Pons (tissue), 1 donor: Measurements from ENCODE around the gene APOL3.
"Not testable (repeated sequence)": the region's sequence is repeated elsewhere in the genome, so short reads cannot be mapped to it uniquely, and the experiment has no call there.

Source experiments
- DNase-seq: peaks from one replicate; pipeline ENCODE4 v3.0.0-alpha.2; 2016; ENCODE audit warnings: low spot score

APOL3 gene

DNA sequence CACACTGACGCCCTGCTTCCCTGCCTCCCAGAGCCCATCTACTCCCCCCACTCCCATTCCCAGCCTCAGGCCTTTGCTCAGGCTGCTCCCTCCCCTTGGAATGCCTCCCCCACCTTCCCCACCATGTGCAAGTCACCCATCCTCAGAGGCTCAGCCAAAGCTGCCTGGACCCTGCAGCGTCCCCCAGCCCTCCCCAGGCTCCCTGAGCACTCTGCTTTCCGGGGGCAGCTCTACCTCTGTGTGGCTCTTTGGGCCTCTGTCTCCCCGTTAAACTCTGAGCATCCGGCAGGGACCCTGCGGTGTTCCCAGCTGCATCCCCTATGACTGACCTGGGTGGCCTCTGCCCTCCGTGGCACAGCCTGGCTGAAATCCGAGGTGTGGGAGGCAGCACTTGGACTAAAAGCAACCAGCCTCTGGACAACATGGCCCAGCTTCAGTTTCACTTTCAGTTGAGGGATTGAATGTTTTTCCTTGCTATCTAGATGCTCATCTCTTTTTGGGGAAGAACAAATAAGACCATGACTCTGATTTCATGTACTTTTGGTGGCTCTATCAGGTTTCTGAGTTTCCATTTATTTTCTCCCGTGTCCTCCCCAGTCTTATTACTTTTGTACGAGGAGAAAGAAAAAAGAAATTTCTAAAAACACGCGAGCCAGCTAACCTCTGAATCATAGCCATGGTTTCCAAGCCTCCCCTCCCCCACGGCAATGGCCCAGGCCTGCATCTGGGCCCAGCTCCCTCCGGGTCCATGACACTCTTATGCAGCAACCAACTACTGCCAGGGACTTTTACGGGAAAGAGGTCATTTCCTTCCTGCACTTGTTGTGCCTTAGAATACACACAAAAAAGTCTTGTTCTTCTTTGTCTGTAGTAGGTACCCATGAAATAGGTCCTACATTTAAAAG, 3.8 kb downstream of the APOL3 start:
- DNase-seq, result peak; percentile 84

DNA sequence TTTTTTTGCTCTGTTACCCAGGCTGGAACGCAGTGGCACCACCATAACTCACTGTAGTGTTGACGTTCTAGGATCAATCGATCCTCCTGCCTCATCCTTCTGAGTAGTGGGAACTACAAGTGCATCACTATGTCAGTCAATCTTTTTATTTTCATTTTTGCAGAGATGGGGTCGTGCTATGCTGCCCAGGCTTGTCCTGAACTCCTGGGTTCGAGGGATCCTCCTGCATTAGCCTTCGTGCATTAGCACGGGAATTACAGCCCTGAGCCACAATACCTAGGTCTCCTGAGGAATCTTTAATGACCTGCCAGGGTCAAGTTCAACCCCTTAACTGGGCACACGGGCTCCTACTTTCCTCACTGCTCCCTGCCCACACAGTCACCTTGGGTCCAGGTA, 4.4 kb downstream of the APOL3 start:
- no peak for DNase-seq

DNA sequence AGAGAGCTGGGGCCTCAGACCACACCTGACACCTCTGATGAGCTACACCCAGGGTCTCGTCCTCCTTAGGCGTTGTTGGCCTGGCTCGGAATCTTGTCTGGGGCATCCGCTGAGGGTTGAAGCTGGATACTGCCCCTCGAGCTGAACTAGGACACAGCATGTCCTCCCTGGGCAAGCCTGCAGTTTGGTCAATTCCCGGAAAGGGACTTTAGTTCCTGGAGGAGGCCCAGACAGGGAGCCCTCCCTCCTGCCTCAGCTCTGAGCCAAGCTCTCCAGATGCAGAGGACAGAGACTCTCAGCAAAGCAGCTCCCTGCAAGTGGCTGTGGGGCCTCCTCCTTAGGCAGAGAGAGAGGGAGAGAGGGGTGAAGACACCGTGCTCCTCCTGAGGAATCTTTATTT, 4.9 kb downstream of the APOL3 start:
- peak; percentile 36 for DNase-seq

DNA sequence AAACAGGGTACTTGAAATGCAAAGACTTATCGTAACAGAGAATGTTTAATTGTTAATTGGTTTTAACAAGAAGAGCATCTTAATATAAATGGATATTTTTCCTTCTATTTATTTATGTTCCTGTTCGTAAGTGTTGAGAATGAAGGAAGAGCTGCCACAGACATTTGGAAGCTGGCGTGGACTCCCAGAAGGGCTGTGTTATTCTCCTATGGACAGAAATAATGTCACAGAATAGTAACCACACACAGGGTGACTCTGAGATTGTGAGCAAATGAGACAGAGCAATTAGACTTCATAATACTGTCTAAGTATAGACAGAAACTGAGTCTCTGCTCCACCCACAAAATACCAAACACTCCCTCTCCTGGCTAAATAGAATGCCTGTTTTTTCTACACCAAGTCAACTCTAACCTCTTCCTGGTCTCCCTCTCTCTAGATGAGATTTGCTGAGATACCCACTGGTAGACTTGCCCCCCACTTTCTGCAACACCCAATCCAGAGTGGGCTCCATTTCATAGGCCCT, 6.1 kb downstream of the APOL3 start:
- DNase-seq, result no peak

DNA sequence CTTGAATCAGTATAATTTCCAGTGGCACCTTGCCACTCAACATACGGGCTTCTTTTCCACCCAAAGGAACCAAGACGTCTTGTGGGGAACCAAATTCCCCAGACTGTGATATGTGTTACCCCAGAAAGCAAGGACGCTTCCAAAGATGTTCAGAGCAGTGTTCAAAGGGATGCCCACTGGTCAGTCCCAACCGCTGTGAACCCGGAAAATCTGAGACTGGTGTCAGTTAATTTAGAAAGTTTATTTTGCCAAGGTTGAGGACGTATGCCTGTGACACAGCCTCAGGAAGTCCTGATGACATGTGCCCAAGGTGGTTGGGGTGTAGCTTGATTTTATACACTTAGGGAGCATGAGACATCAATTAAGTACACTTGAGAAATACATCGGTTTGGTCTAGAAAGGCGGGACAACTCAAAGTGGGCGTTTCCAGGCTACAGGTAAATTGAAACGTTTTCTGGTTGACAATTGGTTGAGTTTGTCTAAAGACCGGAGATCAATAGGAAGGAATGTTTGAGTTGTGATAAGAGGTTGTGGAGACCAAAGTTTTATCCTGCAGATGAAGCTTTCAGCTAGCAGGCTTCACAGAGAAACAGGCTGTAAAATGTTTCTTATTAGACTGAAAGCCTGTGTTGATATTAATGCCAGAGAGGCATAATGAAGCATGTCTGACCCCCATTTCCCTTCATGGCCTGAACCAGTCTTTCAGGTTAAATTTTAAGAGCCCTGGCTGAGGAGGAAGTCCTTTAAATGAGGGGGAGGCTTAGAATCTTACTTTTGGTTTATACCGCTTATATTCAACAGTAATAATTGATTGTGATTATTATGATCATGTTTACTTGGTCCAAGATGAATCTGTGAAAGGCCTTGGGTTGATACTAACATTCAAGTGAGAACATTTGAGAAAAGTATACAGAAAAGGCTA, 6.8 kb downstream of the APOL3 start:
- DNase-seq, result no peak

DNA sequence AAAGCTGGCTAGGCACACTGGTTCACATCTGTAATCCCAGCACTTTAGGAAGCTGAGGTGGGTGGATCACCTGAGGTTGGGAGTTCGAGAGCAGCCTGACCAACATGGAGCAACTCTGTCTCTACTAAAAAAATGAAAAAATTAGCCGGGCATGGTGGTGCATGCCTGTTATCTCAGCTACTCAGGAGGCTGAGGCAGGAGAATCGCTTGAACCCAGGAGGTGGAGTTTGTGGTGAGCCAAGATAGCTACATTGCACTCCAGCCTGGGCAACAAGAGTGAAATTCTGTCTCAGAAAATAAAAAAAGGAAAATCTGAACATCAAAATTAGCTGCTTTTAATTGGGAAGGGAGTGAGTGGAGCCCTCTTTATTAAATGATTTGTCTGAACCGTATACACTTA, 7.7 kb downstream of the APOL3 start:
- DNase-seq, result not testable (repeated sequence)

DNA sequence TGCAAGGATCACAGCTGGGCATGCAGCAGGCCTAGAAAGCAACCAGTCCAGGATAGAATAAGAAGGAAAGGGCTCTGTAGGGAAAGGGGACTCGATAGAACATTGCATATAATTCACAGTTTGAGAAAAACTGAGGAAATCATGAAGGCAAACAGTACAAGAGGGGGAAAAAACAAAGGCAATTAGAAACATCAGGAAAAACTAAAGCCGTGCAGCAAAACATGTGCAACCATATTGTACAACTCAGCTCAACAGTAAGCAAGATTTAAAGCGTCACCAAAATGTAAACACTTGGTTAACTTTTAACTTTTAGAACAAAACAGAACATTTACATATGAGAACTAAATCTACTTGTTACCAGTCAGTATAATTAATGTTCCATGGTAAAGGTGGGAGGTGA, 8.5 kb downstream of the APOL3 start:
- no peak for DNase-seq

DNA sequence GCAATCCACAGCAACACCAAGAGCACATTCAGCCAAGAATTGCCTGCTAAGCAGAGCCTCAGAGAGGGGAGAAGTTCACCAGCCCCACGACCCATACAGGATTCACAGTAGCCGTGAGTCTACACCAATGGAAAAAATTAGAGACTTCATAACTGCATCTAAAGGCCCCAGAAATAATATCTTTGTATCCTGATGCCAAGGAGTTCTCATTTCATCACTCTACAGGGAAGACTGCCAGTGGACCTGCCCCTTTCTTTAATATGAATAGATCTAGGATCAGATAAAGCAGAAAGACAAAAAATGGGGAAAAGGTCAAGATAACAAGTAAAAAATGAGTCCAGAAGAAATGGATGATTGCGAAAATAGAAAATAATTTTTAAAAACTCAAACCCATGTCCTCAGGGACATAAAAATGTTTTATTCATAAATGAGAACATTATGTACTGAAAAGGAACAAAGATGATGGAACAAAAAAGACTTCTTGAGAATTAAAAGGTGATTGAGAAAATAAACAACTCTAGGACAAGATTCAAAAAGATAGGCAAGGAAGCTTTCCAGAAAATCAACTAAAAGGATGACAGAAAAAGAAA, 9.5 kb downstream of the APOL3 start:
- no peak for DNase-seq

DNA sequence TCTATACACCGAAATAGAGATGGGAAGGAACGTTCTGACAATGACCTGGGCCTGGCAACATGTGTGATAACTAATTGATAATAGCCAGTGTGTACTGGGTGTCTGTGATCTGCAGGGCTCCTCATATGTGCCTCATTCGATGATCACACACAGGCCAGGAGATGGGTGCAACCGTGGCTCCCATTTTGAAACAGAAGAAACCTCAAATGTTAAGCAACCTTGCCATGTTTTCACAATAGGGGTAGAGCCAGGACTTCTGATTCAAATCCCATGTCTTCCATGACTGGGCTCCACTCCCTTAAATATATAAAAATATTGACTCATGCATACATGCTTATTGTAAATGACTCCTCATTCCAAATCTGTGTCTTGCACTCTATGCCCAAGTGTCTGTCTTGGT, 11.1 kb downstream of the APOL3 start:
- DNase-seq, result no peak

DNA sequence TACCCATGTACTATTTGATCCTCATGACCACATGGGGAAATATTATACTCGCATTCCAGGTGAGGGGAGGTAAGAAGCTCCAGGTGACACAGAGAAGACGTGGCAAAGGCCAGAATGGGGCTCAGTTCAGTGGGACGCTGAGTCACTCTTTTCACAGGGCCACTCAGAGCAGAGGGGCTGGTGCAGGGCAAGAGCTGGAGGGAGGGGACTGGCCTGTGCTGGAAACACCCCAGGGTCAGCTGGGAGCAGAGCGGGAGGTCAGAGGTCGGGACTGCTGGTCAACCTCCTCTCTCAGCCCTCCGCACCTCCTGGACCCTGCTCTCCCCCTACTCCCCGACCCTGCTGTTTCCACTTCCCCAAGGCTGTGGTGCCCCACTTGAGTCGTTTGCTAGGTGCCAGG, 12.1 kb downstream of the APOL3 start:
- no peak for DNase-seq

DNA sequence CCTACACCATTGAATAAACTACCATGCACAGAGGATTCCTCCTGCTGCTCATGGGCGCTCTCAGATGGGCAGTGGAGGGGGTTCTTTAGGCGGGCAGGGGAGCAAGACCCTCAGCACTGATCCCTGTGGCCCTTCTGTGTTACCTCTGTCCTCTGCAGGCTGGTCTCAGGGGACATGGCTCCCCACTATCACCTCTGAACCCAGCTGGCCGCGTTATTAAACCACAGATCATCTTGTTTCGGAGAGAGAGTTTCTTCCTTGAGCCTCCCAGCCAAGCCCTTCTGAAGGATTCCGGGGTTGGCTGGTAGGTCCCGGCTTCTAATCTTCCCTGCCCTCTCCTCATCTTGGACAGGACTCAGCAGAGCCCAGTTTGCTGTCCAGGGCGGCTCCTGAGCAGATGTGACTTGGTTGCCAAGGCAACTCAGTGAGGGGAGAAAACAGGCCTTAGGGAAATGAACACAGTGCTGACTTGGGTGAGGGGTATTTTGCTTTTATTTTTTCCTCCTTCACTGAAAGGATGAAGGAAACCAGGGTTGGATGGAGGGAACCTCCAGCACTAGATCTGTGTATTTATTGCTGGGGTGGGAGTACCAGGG, 13.3 kb downstream of the APOL3 start:
- no peak for DNase-seq

DNA sequence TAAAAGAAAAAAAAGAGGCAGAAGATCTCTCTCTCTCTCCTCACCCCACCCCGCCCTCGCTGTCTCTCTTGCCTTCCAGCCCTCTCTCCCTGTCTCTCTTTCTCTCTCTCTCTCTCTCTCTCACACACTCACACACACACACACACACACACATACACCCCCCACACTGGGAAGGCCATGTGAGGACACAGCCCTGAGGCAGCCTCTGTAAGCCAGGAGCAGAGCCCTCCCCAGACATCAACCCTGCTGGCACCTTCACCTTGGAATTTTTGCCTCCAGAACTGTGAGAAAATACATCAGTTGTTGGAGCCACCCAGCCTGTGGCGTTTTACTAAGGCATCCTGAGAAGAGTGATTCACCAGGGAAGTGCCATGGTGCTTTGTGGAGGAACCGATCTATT, 14.7 kb downstream of the APOL3 start:
- no peak for DNase-seq

DNA sequence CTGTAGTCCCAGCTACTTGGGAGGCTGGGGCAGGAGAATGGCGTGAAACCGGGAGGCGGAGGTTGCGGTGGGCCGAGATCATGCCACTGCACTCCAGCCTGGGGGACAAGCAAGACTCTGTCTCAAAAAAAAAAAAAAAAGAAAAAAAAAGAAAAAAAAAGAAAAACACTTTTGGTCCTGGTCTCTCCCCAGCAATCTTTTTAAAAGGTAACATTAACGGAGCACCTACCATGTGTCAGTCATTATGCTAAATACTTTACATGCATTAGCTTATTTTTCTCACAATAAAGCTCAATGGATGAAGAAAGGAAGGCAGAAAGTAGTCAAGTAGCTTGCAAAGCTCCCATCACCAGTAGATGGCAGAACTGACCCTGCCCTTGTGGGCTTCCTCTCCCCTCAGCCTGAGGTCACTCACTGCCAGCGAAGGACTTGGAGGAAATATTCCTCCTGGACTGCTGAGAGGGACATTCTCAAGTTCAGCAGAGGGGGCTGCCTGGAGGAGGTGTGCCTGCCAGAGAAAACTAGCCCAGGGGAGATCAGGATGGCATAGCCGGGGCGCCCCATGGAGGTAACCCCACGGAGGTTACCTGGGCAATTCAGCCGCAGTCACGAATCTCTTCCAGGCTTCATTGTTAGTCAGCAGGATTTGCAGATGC, 15.5 kb downstream of the APOL3 start:
- peak; percentile 77 for DNase-seq

DNA sequence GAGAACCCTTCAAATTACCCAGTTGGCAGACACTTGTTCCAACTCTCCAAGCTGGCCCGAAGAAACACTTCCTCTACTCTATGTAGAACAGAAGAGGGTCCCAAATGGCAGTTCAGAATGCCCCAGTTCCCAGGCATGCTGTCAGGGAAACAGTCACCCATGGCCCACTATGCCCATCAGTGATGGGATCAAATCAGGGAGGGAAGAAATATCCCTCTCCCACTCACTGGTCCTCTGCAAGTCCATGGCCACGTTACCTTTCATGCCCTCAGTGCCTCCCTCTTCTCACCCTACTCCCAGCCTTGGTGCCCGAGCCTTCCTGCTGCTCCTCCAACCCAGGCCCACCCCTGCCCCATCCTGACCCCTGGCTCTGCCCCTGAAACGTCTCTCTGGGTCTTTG, 16.6 kb downstream of the APOL3 start:
- no peak for DNase-seq

DNA sequence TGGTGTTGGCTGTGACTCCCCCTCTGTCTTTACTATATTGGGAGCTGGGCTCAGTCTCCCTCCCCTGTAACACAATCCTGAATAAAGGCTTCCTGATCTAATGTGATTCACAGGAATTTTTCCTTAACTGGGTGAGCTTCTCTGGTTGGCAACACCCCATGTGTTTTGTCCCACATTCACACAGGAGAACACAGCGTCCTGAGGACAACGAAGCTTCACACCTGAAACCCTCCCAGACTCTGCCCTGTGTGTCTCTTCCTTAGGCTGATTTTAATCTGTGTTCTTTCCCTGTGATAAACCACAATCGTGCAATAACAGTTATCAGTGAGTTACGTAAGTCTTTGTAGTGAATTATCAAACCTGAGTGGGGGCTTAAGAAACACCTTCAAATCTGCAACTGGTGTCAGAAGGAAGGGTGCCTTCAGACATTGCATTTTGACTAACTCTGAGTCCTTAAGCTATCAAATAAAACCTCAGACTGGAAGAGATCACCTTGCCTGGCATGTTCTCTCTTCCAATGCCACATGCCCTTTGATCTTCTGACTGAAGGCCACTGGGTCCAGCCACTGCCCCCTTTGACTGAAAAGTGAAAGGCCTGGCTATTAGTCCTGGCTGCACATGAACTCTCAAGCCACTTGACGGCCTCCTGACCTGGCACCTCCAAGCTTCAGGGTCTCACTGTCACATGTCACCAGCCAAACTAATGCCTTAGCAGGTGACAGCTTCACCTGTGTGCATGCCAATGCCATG, 17.3 kb downstream of the APOL3 start:
- DNase-seq, result no peak

DNA sequence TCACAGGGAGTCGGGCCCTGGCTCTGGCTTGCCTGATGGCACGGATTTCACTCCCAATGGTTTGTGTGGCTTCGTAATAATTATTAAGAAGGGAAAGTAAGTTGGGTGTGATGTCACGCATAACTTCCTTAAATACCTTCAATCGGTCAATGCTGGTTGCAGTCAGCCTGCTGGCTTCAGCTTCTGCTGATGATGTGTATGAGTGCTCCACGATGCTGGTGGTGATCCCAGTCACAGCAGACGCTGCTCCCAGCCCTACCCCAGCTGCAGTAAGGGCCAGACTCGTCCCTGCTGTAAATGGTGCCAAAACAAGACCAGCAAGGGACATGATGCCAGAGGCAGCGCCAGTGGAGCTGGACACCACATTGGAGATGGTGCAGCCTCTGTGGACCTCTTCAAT, 19.1 kb downstream of the APOL3 start:
- DNase-seq, result no peak

DNA sequence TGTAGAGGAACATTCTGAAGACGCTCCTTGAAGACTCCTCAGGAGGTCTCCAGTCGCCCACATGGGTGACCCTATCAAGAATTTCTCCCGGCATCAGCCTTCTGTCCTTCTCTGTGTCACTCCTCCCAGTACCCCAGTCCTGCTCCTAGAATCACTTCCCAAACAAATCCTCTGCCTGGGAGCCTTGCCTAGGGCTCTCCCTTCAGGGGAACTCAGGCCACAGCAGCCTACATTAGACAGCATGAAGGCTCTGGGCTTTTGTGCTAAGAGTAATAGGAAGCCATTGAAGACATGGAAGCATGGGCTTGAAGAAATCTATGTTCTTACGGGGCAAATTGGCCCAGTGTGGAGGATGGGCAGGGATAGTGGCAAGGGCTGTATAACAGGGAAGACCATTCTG, 21.8 kb downstream of the APOL3 start:
- not testable (repeated sequence) for DNase-seq

DNA sequence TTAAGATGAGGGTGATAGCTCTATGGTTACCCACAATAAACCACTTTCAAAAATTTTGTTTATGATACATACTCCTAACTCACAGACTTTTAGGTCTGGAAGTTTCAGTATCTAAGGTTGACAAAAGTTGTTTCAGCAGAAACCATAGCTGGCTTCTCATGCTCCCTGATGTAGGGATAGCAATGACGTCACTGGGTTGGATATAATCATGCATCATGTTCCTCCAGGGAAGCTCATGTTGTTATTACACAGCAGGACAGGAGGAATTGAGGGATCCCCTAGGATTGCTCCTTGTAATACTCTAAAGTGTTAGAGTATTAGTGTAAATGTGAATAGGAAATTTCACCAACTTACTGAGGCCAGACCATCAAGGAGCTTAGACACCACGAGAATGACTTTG, 23.6 kb downstream of the APOL3 start:
- DNase-seq, result no peak

DNA sequence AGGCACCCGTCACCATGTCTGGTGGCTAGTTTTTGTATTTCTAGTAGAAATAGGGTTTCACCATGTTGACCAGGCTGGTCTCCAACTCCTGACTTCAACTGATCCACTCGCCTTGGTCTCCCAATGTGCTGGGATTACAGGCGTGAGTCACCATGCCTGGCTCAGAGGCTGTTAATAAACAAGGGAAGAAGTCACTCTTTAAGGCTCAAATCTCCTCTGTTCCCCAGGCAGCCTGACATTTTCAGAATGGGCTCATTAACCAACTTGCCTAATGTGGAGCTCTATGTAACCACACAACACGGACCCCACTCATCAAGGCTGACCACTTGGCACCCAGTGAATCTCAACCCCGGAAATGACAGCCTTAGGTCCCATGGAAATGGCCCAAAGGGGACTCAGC, 24.1 kb downstream of the APOL3 start:
- DNase-seq, result no peak

DNA sequence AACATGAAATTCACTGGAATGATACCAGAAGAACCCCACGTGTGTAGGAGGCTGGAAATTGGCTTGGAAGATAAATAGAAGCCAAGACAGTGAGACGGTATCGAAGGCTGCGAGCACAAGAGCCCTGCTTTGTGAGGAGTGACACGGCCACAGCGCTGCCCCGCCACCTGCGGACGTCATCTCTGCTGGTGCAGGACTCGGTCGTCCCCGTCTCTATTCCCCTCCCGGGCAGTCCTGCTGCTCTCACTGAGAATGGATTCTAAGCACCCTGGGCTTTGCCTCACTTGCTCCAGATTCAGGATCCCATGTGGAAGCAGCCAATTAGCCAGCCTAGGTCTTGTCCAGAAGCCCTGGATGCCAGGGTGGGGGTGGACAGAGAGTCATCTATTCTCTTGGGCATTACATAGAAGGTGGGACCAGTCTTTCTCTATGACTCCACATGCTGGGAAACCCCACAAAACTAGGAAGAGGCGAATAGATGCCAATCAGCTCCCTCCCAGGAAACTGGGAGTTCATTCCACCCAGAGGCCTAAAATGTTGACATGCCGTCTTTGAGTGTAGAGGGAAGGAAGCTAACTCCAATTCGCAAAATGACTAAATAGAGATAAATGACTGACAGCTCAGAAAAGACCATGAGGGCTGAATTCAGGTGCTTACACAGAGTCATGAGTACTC, 25.1 kb downstream of the APOL3 start:
- DNase-seq, result no peak
